ENCODE measurements around the gene SLITRK1. TPM values are rescaled to one million over a fixed set of nuclear protein-coding genes. Genes with fewer than 3 reads are reported as not detected.

The SLITRK1 gene
- total RNA-seq, 1 experiment from 2014 or later, result 0.20 TPM

DNA sequence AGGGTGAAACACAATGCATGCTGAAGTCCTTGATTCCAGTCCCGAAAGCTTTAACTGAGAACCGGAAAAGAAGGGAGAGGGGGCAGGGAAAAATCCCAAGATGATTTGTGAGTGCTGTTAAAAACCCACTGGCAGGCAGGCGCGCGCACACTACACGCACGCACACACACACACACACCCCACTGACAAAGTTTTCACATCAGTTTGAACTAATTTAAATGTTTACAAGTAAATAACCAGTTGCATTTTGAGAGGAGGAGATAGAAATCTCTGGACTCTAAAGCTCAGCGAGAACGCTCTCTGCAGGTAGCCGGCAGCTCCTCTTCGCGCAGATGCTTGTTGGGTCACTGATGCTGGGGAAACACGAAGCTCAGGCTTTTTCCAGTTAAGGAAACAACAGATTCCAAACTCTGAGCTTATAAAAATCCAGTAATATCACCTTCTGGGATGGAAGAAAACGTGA lies 818 bp upstream of the SLITRK1 start:
- TF ChIP-seq, protein P1, sequence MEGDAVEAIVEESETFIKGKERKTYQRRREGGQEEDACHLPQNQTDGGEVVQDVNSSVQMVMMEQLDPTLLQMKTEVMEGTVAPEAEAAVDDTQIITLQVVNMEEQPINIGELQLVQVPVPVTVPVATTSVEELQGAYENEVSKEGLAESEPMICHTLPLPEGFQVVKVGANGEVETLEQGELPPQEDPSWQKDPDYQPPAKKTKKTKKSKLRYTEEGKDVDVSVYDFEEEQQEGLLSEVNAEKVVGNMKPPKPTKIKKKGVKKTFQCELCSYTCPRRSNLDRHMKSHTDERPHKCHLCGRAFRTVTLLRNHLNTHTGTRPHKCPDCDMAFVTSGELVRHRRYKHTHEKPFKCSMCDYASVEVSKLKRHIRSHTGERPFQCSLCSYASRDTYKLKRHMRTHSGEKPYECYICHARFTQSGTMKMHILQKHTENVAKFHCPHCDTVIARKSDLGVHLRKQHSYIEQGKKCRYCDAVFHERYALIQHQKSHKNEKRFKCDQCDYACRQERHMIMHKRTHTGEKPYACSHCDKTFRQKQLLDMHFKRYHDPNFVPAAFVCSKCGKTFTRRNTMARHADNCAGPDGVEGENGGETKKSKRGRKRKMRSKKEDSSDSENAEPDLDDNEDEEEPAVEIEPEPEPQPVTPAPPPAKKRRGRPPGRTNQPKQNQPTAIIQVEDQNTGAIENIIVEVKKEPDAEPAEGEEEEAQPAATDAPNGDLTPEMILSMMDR (conservative IDR thresholded peaks at IDR 0.05), result no peak
- H3K18ac ChIP-seq (ENCODE audit: insufficient read length, low read depth, low read length), result no peak overlapping the region
- Mint-ChIP-seq H3K36me3 (ENCODE audit: insufficient read depth in 1 of 3, low read depth in 3 of 3) (no peaks in the 10 kb centered on the region), H3K4me3 (peak overlapping the region; percentile 81 to 85), H3K27me3 (ENCODE audit: low read depth) (peaks cover 65% of the 10 kb centered on the region), H3K4me1 (peaks cover 49 to 55% of the 10 kb centered on the region in 2 experiments), H3K9me3 (no peaks in the 10 kb centered on the region; a peak in 1 of 5 replicates), H3K27ac (no peak overlapping the region)
- peaks cover 37% of the 10 kb centered on the region for H3K23me2 ChIP-seq (ENCODE audit: insufficient read length, low read depth, low read length, poor library complexity, severe bottlenecking)
- H3K27ac ChIP-seq (ENCODE audit: insufficient read length, low read depth, low read length), result no peak overlapping the region
- no peak overlapping the region for H2BK12ac ChIP-seq (ENCODE audit: insufficient read length, low read depth, low read length)
- peaks cover 3% of the 10 kb centered on the region; the same call in 1 of the 2 replicates for H3K4me1 ChIP-seq (ENCODE audit: insufficient read depth, low read length)
- H3K56ac ChIP-seq (ENCODE audit: insufficient read length, low read depth, low read length), result no peak overlapping the region
- peak overlapping the region; percentile 86 for H2AFZ ChIP-seq (ENCODE audit: low read length)
- no peak overlapping the region for H4K8ac ChIP-seq (replicated peaks; ENCODE audit: insufficient read length, low read depth, low read length)
- peak; percentile 41 for DNase-seq
- no CpG with 5 or more reads among the region's 14 CpGs for WGBS (ENCODE audit: extremely low coverage, insufficient read length, low lambda C conversion rate)
- peak overlapping the region; percentile 94 for H3K4me2 ChIP-seq (ENCODE audit: insufficient read depth, insufficient read length, low read length)
- H3K79me2 ChIP-seq (ENCODE audit: insufficient read depth, low read length), result no peaks in the 10 kb centered on the region
- H2AK5ac ChIP-seq (ENCODE audit: insufficient read length, low read length), result no peak overlapping the region
- no peak overlapping the region for H3T11ph ChIP-seq (ENCODE audit: low read length)
- H3K14ac ChIP-seq (ENCODE audit: insufficient read depth, low read length), result no peak overlapping the region
- H2BK20ac ChIP-seq (ENCODE audit: low read depth, low read length, poor library complexity, severe bottlenecking), result peak overlapping the region; percentile 26
- H3K9me3 ChIP-seq (ENCODE audit: control insufficient read depth, low read depth, low read length), result no peaks in the 10 kb centered on the region
- no peak overlapping the region for H4K91ac ChIP-seq (ENCODE audit: insufficient read length, low read depth, low read length)
- H2BK120ac ChIP-seq (ENCODE audit: low read depth, low read length, poor library complexity, severe bottlenecking), result no peak overlapping the region
- no peak overlapping the region for H2BK15ac ChIP-seq (ENCODE audit: low read depth, low read length)
- no peaks in the 10 kb centered on the region for H3K79me1 ChIP-seq (ENCODE audit: insufficient read depth, low read depth, low read length, poor library complexity, severe bottlenecking)
- no peak overlapping the region for H3K9ac ChIP-seq (ENCODE audit: extremely low read depth, insufficient read length, low read length)
- no peak overlapping the region for H3K23ac ChIP-seq (ENCODE audit: insufficient read length, low read depth, low read length)
- H3K4ac ChIP-seq (ENCODE audit: low read depth, low read length), result no peak overlapping the region
- H2BK5ac ChIP-seq (ENCODE audit: insufficient read length, low read length), result no peak overlapping the region
- H4K20me1 ChIP-seq (ENCODE audit: control insufficient read depth, insufficient read depth, insufficient read length), result no peaks in the 10 kb centered on the region
- peaks cover 31% of the 10 kb centered on the region for H3K27me3 ChIP-seq (ENCODE audit: insufficient read depth, low read length)
- no peak overlapping the region for H4K5ac ChIP-seq (ENCODE audit: insufficient read length, low read depth, low read length)
